ENCODE data around the gene TMEM39B. TPM values are rescaled to one million over a fixed set of nuclear protein-coding genes. Genes with fewer than 3 reads are reported as not detected.
"Not testable (repeated sequence)": the region's sequence is repeated elsewhere in the genome, so short reads cannot be mapped to it uniquely, and the experiment has no call there.

Gene TMEM39B
- total RNA-seq, 4 donors from 2014 or later, result 2.6 to 35.8 (median 3.5) TPM

DNA sequence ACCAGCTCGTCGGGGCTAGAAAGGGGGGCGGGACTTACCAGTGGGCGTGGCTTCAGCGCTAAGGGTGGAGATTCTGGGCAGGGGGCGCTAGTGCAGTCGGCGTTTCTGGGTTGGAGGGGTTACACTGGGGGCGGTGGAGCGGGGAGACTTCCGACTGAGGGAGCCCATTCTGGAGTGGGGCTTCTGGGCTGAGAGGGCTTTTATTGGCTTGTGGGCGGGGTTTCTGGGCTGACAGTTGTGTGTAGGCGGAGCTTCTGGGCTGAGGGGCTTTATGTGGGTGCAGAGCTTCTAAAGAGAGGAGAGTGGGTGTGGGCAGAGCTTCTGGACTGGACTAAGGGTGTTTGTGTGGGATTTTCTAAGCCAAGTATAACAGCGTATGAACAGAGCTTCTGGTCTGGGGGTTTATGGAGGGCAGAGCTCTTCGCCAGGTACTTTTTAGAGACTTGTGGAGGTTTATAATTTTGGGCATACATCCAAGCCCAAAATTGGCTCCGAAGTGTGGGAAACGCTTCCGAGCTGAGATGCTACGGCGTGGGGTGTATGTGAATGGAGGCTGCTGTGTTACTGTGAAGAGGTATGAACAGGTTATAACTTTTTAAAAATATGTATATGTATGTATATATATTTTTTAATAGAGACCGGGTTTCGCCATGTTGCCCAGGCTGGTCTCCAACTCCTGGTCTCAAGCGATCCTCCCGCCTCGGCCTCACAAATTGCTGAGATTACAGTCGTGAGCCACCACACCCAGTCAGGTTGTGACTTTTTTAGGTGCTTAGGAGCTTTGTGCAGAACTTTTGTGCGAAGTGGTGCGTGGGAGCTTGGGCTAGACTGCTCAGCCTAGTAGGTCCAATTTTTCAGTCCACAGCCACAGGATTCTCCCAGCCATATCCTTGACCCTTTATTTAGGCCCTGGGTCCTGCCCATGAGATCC, 825 bp downstream of the TMEM39B start:
- H3K4me3 ChIP-seq, result peak overlapping the region; percentile 74 to 90 (median 80)
- intact Hi-C loops (cut with DNase I; ENCODE audit: low total_unique reads) (no loop called here), in situ Hi-C loops (cut with MboI; ENCODE audit: low pct_ligation_motif_present in 1 of 4, low pct_unique_long_range_greater_than_20kb in 1 of 4, low sequenced_read_pairs in 3 of 4) (no loop called here)
- H3K9me3 ChIP-seq, result no peaks in the 10 kb centered on the region
- no peak for DNase-seq
- peaks cover 0 to 6% (median 0%) of the 10 kb centered on the region in 4 donors for H3K36me3 ChIP-seq
- TF ChIP-seq POLR2A (IDR thresholded peaks at IDR 0.05) (no peak), POLR2AphosphoS5 (IDR thresholded peaks at IDR 0.05) (no peak), EP300 (IDR thresholded peaks at IDR 0.05; ENCODE audit: low read depth) (no peak)
- TF ChIP-seq, protein P1, sequence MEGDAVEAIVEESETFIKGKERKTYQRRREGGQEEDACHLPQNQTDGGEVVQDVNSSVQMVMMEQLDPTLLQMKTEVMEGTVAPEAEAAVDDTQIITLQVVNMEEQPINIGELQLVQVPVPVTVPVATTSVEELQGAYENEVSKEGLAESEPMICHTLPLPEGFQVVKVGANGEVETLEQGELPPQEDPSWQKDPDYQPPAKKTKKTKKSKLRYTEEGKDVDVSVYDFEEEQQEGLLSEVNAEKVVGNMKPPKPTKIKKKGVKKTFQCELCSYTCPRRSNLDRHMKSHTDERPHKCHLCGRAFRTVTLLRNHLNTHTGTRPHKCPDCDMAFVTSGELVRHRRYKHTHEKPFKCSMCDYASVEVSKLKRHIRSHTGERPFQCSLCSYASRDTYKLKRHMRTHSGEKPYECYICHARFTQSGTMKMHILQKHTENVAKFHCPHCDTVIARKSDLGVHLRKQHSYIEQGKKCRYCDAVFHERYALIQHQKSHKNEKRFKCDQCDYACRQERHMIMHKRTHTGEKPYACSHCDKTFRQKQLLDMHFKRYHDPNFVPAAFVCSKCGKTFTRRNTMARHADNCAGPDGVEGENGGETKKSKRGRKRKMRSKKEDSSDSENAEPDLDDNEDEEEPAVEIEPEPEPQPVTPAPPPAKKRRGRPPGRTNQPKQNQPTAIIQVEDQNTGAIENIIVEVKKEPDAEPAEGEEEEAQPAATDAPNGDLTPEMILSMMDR (IDR thresholded peaks at IDR 0.05), result peak in 2 of 5 experiments; percentile 10 to 30
- H3K4me1 ChIP-seq, result peaks cover 8 to 27% (median 15%) of the 10 kb centered on the region in 4 donors
- 36 to 50% methylated on average over 10 to 25 of the region's 28 CpGs for WGBS, 2 donors (ENCODE audit: low coverage in 1 of 2)
- H3K27ac ChIP-seq, result peak overlapping the region; percentile 87 to 99 (median 96)
- peaks cover 2% of the 10 kb centered on the region for H3K27me3 ChIP-seq

DNA sequence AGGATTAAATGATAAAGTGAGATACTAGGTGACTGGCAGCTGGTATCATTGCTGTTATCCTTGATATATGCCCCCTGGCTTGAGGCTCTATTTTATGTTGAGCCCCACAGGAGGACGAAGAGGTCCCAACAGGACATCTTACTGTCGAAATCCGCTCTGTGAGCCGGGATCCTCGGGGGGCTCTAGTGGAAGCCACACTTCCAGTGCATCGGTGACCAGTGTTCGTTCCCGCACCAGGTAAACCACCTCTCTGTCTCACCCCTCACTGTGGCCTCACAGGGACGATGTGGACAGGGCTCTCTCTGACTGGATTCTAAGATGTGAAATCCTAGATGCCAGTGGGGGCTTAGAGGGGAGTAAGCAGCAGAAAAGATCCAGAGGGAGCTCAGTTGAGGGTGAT, 2.1 kb downstream of the TMEM39B start:
- in situ Hi-C loops (cut with MboI; ENCODE audit: low pct_ligation_motif_present in 1 of 4, low pct_unique_long_range_greater_than_20kb in 1 of 4, low sequenced_read_pairs in 3 of 4) (no loop called here), intact Hi-C loops (cut with DNase I; ENCODE audit: low total_unique reads) (no loop called here)
- no peak for TF ChIP-seq POLR2A (IDR thresholded peaks at IDR 0.05)
- no peak for TF ChIP-seq EP300 (IDR thresholded peaks at IDR 0.05; ENCODE audit: low read depth)
- TF ChIP-seq, protein P1 (IDR thresholded peaks at IDR 0.05), result no peak
- TF ChIP-seq POLR2AphosphoS5 (IDR thresholded peaks at IDR 0.05), result no peak
- Histone ChIP-seq H3K4me1 (peaks cover 8 to 27% (median 15%) of the 10 kb centered on the region in 4 donors), H3K36me3 (peaks cover 0 to 6% (median 0%) of the 10 kb centered on the region in 4 donors), H3K27me3 (no peaks in the 10 kb centered on the region), H3K4me3 (no peak overlapping the region), H3K9me3 (no peaks in the 10 kb centered on the region), H3K27ac (no peak overlapping the region)
- 93% methylated on average over 9 of the region's 9 CpGs; no CpG with 5 or more reads in 1 of the 2 donors for WGBS, 2 donors (ENCODE audit: low coverage in 1 of 2)
- no peak for DNase-seq

DNA sequence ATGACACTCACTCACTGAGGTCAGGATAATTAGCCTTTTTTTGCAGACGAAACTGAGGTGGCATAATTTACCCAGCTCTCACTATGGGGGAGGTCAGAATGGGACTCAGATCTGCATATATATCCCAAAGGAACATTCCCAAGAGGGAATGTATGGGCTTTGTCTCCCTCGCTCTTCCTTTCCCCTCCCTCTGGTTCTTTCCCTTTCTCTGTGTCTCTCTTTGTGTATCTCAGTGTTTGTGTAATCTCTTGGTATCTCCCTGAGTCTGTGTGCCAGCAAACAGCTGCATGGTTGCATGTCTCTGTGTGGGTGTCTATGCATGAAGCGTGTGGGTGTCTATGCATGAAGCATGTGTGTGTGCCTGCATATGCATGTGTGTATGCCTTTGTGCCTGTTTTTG, 4.7 kb downstream of the TMEM39B start:
- no peak for TF ChIP-seq EP300 (IDR thresholded peaks at IDR 0.05; ENCODE audit: low read depth)
- TF ChIP-seq POLR2AphosphoS5 (IDR thresholded peaks at IDR 0.05), result no peak
- TF ChIP-seq POLR2A (IDR thresholded peaks at IDR 0.05), result no peak
- TF ChIP-seq, protein P1 (IDR thresholded peaks at IDR 0.05), result no peak
- no peak for DNase-seq
- WGBS, 2 donors (ENCODE audit: low coverage in 1 of 2), result 90 to 100% methylated on average over 1 to 3 of the region's 3 CpGs
- H3K9me3 ChIP-seq, result no peaks in the 10 kb centered on the region
- H3K4me1 ChIP-seq, result peaks cover 0 to 11% (median 9%) of the 10 kb centered on the region in 4 donors
- in situ Hi-C loops (cut with MboI; ENCODE audit: low pct_ligation_motif_present in 1 of 4, low pct_unique_long_range_greater_than_20kb in 1 of 4, low sequenced_read_pairs in 3 of 4) (no loop called here), intact Hi-C loops (cut with DNase I; ENCODE audit: low total_unique reads) (no loop called here)
- no peaks in the 10 kb centered on the region for H3K27me3 ChIP-seq
- H3K36me3 ChIP-seq, result peaks cover 0 to 11% (median 2%) of the 10 kb centered on the region in 4 donors
- no peak overlapping the region for H3K4me3 ChIP-seq
- no peak overlapping the region for H3K27ac ChIP-seq

DNA sequence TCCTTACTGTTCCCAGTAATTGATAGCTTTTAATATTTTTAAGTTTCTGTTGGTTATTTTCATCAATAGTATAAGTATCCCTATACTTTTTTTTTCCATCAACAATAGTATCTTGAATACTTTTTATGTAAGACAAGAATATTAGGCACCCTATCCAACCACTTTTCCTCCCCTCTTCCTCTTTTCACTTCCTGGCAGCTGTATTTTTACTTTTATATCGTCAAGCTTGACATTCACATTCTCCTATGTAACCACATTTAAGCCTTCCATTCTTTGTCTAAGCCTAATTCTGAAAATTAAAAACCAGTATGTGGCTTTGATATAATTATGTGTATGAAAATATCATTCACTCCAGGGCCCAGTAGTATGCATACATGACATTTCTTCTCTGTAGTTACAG, 9.3 kb downstream of the TMEM39B start:
- TF ChIP-seq POLR2AphosphoS5 (IDR thresholded peaks at IDR 0.05), result no peak
- intact Hi-C loops (cut with DNase I; ENCODE audit: low total_unique reads) (no loop called here), in situ Hi-C loops (cut with MboI; ENCODE audit: low pct_ligation_motif_present in 1 of 4, low pct_unique_long_range_greater_than_20kb in 1 of 4, low sequenced_read_pairs in 3 of 4) (no loop called here)
- Histone ChIP-seq H3K4me3 (no peak overlapping the region), H3K9me3 (no peaks in the 10 kb centered on the region), H3K27ac (no peak overlapping the region), H3K36me3 (peaks cover 0 to 10% (median 4%) of the 10 kb centered on the region in 4 donors), H3K27me3 (no peaks in the 10 kb centered on the region), H3K4me1 (no peaks in the 10 kb centered on the region)
- 56 to 72% methylated on average over 1 of the region's 1 CpG for WGBS, 2 donors (ENCODE audit: low coverage in 1 of 2)
- no peak for DNase-seq

DNA sequence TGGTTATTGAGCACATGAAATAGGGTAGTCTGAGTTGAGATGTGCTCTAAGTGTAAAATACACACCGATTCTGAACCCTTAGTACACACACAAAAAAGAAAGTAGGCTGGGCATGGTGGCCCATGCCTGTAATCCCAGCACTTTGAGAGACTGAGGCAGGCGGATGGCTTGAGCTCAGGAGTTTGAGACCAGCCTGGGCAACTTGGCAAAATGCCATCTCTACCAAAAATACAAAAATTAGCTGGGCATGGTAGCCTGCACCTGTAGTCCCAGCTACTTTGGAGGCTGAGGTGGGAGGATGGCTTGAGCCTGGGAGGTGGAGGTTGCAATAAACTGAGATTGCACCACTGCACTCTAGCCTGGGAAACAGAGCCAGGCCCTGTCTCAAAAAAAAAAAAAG, 13.6 kb downstream of the TMEM39B start:
- in situ Hi-C loops (cut with MboI; ENCODE audit: low pct_ligation_motif_present in 1 of 4, low pct_unique_long_range_greater_than_20kb in 1 of 4, low sequenced_read_pairs in 3 of 4); H3K9me3 ChIP-seq; H3K4me3 ChIP-seq; H3K4me1 ChIP-seq; H3K27ac ChIP-seq; H3K27me3 ChIP-seq; intact Hi-C loops (cut with DNase I; ENCODE audit: low total_unique reads); DNase-seq: not testable (repeated sequence)
- 97% methylated on average over 2 of the region's 2 CpGs; no CpG with 5 or more reads in 1 of the 2 donors for WGBS, 2 donors (ENCODE audit: low coverage in 1 of 2)
- H3K36me3 ChIP-seq, result peaks cover 0 to 19% (median 2%) of the 10 kb centered on the region in 4 donors
